Ascending aorta (tissue), 2 donors: ENCODE measurements around the gene FNDC7. TPM values are rescaled to one million over a fixed set of nuclear protein-coding genes. Genes with fewer than 3 reads are reported as not detected.

Experiments used
- DNase-seq, 2 donors: peaks; one replicate each; pipeline ENCODE4 v3.0.0-alpha.2; 2019; ENCODE audit warnings: low spot score in 2 of 2
- H3K27ac ChIP-seq, 2 donors: fragments of 200-600 bp; sonication (generic); one replicate each; pipeline ENCODE4 v1.5.1; 2016 to 2017; ENCODE audit warnings: mild to moderate bottlenecking in 1 of 2
- H3K27me3 ChIP-seq: fragments of 200-600 bp; sonication (generic); one replicate; pipeline ENCODE4 v1.5.1; 2017
- H3K36me3 ChIP-seq, 2 donors: fragments of 200-600 bp; sonication (generic); one replicate each; pipeline ENCODE4 v1.5.1; 2016
- H3K4me1 ChIP-seq, 2 donors: fragments of 200-600 bp; sonication (generic); one replicate each; pipeline ENCODE4 v1.5.1; 2016 to 2017; ENCODE audit warnings: mild to moderate bottlenecking in 1 of 2
- H3K4me3 ChIP-seq, 2 donors: fragments of 200-600 bp; sonication (generic); one replicate each; pipeline ENCODE4 v1.5.1; 2016 to 2017; ENCODE audit warnings: mild to moderate bottlenecking in 1 of 2
- H3K9me3 ChIP-seq, 2 donors: fragments of 200-600 bp; sonication (generic); one replicate each; pipeline ENCODE4 v1.5.1; 2016
- CTCF ChIP-seq, 3 experiments: fragments of 200-600 bp in 2 of 3; fragments of 450-650 bp in 1 of 3; sonication (generic) in 2 of 3; IDR thresholded peaks; one replicate each; pipeline ENCODE4 v1.5.1; 2016 to 2019; ENCODE audit warnings: antibody characterized with exemption in 3 of 3, mild to moderate bottlenecking in 1 of 3, moderate library complexity in 1 of 3
- intact Hi-C: fragments of 100-400 bp; cut with DNase I; formaldehyde crosslinking; loops from one replicate; pipeline ENCODE4 v1.15.1; 2023
- total RNA-seq: library from RNA; depleted of rRNA; stranded (reverse); fragments of >200 nt; gene quantifications from one replicate; pipeline ENCODE4 v1.1.0, GENCODE V29; 2016

The FNDC7 gene
- total RNA-seq, 1 donor from 2014 or later = not detected

GRCh38 chr1:108785264-108785663 lies 72.6 kb downstream of the FNDC7 start:
- Histone ChIP-seq H3K9me3 (peaks cover 8 to 14% of the 10 kb centered on the region in 2 donors), H3K36me3 (peaks cover 32 to 68% of the 10 kb centered on the region in 2 donors), H3K27me3 (no peaks in the 10 kb centered on the region), H3K4me3 (no peak overlapping the region), H3K27ac (no peak overlapping the region), H3K4me1 (no peaks in the 10 kb centered on the region)
- no peak for DNase-seq
- no peak for TF ChIP-seq CTCF (IDR thresholded peaks at IDR 0.05)
- intact Hi-C loops = no loop called here

- TF ChIP-seq CTCF (IDR thresholded peaks at IDR 0.05) = no peak
- Histone ChIP-seq H3K27me3 (no peaks in the 10 kb centered on the region), H3K9me3 (peaks cover 8 to 14% of the 10 kb centered on the region in 2 donors), H3K4me1 (no peaks in the 10 kb centered on the region), H3K4me3 (no peak overlapping the region), H3K27ac (no peak overlapping the region), H3K36me3 (peaks cover 30 to 66% of the 10 kb centered on the region in 2 donors)
- DNase-seq = no peak
- intact Hi-C loops = no loop called here
These were observed 73.2 kb downstream of the FNDC7 start for GRCh38 chr1:108785880-108786279.

GRCh38 chr1:108791790-108792189 lies 79.1 kb downstream of the FNDC7 start:
- TF ChIP-seq CTCF (IDR thresholded peaks at IDR 0.05) = no peak
- Histone ChIP-seq H3K4me3 (no peak overlapping the region), H3K36me3 (peaks cover 17 to 63% of the 10 kb centered on the region in 2 donors), H3K27ac (no peak overlapping the region), H3K4me1 (no peaks in the 10 kb centered on the region), H3K9me3 (peaks cover 0 to 15% of the 10 kb centered on the region in 2 donors), H3K27me3 (no peaks in the 10 kb centered on the region)
- DNase-seq = no peak
- intact Hi-C loops = no loop called here

Other genes with a start within 250 kb of the FNDC7 start
- 9.6 TPM for gene EEIG2, start 152.8 kb upstream of the FNDC7 start, total RNA-seq
- not detected for gene HENMT1, start 51.8 kb upstream of the FNDC7 start, total RNA-seq
- 9.0 TPM for gene PRPF38B, start 20.6 kb upstream of the FNDC7 start, total RNA-seq
- 13.7 TPM for gene STXBP3, start 33.8 kb downstream of the FNDC7 start, total RNA-seq
- gene AKNAD1, start 144.2 kb downstream of the FNDC7 start, total RNA-seq = not detected
- gene GPSM2, start 164.1 kb downstream of the FNDC7 start, total RNA-seq = 45.1 TPM